T47D (cell line): Measurements from ENCODE around the gene GADL1.

Experiments used
- DNase-seq, 2 experiments: peaks; one replicate each; pipeline versions ENCODE4 v3.0.0 to v3.0.0-alpha.2; 2011 to 2012; ENCODE audit warnings: low read depth in 1 of 2, low spot score in 1 of 2
- JUND ChIP-seq: IDR thresholded peaks from 2 replicates; pipeline ENCODE4 v1.6.1; 2012; ENCODE audit warnings: low read depth
- in situ Hi-C: cut with HindIII; loops from 2 replicates; pipeline ENCODE4 v1.10.0; 2016; ENCODE audit warnings: low sequenced_read_pairs, low pct_unique_long_range_greater_than_20kb

GADL1 gene

DNA sequence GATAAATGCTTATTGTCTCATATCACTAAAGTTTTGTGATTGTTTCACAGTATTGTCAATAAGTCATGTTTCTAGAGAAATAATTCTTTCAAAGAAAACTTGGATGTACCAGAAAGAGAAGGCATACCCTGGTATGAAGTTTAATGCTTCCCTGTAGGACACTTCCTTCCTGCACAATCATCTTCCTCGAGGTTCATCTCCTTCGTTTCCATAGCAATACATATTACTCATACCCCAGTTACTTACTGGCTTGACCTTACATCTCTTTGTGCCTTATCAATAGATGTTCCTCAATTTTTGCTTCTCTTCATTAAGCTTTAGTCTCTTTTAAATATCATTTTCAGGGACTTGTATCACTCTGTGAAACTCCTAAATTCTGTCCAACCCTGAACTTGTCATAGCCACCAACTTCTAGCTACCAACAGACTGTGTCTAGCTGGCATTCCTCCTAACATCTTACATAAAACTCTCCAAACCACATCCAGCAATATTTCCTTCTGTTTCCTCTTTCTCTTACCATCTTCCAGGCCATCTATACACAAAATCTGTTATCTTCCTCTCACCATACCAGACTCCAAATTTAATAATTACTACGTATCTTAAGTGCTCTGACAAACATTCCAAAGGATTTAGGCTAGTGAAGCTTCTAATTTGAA is 134.3 kb downstream of the GADL1 start:
- DNase-seq = no peak
- in situ Hi-C loops = no loop called here
- no peak for TF ChIP-seq JUND

- in situ Hi-C loops = no loop called here
- TF ChIP-seq JUND = no peak
- no peak for DNase-seq
Measured at GRCh38 chr3:30756218-30756617, 138.2 kb downstream of the GADL1 start.

DNA sequence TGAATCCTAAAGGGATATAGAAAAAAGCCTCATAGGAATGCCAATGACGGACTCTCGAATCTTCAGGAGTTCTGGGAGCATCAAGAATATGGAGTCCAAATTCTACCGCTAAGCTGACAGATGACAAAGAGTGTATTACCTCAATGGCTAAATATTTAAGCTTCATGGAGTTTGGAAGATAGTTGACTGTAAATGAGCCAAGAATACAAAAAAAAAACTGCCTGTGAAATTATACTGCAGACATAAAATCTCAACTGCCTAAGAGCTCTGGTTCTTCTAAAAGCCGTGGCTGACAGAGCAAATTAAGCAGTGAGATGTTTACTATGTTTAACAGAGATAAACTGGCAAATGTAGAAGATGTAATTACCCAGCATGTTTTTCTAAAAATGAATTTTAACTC is 140.0 kb downstream of the GADL1 start:
- DNase-seq = no peak
- TF ChIP-seq JUND = no peak
- in situ Hi-C loops = no loop called here

- DNase-seq = no peak
- TF ChIP-seq JUND = no peak
- in situ Hi-C loops = no loop called here
Measured at GRCh38 chr3:30753766-30754165, 140.7 kb downstream of the GADL1 start.

GRCh38 chr3:30752970-30753369 is 141.5 kb downstream of the GADL1 start:
- TF ChIP-seq JUND = no peak
- DNase-seq = no peak
- in situ Hi-C loops = no loop called here

DNA sequence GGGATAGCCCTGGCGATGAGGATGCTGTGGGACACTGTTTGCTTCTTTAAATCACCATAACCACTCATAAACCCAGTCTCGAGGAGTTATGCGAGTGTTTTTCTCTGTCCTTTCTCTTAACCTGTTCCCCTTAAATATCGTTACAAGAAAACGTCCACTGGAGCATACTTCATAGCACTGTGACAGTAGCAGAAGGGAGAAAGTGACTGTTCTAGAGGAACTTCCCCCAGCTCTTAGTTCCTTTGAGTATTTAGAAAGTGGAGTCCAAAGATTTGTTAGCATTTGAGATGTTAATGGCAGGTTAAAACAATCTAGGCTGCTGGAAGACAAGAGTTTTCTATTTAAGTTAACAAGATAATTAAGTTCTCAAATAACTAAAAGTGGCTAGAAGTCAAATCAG is 142.0 kb downstream of the GADL1 start:
- TF ChIP-seq JUND = no peak

GRCh38 chr3:30751610-30752299 is 142.7 kb downstream of the GADL1 start:
- DNase-seq = no peak
- in situ Hi-C loops = no loop called here
- no peak for TF ChIP-seq JUND

More for the DNA sequence above, 142.0 kb downstream of the GADL1 start:
- no peak for DNase-seq
- in situ Hi-C loops = no loop called here

DNA sequence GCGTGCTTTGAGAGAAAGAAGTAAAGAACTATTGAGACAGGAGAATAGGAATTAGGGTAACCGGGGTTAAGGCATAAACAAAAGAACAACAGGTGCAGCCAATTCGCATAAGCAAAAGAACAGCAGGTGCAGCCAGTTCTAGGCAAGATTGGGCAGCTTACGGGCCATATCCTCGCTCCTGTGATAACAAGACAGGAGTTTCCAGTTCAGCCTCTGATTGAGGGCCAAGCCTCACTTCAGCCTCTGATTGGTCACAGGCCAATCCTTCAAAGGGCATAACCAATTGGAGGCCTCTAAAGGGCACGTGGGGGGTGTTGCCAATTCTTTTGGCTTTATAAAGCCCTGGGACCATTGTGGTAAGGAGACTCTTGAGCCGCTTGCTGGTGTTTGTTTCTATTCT is 143.5 kb downstream of the GADL1 start:
- in situ Hi-C loops = no loop called here
- no peak for DNase-seq
- TF ChIP-seq JUND = no peak

DNA sequence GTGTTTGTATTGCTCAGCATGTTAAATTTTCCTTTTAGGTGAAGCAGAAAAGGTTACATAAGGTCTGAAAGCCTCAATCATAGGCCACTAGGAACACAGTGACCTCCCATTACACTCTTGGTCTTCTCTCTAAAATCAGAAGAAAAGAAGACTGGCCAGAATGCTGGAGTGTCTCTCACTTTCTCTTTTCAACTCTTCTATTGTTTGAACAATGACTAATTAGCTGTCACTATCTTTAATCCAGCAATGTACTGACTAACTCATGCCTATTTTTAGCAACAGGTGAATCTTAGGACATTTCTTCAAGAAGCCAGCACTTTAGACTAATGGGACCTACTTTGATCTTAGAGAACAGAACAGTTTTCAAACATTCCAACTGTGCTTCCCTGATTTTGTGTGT is 145.2 kb downstream of the GADL1 start:
- in situ Hi-C loops = no loop called here
- no peak for DNase-seq
- TF ChIP-seq JUND = no peak

DNA sequence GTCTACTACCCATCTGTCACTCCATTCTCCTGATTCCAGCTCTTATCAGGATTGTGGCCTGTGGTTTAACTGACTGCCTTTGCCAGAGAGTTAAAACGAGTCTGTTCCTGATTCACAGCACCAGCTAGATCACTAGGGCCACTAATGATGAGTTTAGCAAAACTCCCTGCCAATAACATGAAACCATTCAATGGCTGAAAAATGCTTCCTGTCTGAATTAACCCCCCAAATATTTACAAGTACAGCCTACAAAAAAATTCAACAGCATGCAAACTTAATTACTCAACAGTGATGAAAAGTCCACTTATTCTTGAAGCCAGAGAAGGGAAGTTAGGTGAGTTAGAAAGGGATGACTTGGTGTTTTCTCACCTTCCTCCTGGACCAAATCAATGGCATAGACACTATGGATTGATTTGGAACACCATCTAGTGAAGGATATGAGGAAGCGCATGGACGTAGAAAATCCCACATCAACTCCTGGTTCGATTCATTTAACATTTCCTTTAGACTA is 146.6 kb downstream of the GADL1 start:
- no peak for TF ChIP-seq JUND
- peak in 1 of 2 experiments; percentile 44 for DNase-seq
- in situ Hi-C loops = no loop called here

- no peak for DNase-seq
- in situ Hi-C loops = no loop called here
- TF ChIP-seq JUND = no peak
Measured at GRCh38 chr3:30743641-30744317, 150.7 kb downstream of the GADL1 start.

DNA sequence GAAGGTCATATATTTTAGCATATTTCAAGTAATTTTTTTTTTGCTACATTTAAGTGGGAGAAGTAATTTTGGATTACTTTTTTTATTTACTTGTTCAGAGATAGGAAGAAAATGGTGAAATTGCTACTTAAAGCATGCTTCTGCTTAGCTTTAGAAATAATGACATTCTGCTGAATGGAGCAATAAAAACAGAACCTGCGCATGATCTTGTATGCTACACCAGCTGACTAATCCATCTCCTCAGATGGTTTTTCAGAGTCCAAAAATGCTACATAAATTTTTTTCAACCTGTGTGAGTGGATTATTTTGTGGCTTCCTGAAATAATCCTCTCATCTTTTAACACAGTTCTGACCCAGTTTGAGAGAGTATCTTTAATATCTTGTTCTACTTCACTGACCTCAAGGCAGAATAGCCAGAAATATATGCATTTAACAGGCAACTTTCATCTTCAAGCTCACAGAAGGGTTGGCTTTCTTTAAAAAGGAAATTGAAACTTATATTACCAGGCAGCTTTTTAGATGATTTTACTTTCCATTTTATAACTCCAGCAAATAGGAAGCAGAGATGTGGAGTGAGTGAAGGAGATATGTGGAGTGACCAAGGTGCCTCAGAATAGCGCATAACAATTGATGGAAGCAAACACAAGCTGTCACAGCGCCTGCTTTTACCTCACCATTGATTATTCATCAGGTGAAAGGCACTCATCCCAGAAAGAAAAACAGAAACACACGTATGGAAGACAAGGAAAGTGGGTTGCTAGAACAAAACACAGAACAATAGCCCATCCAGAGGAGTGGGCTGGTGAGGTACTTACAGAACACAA is 151.5 kb downstream of the GADL1 start:
- DNase-seq = no peak
- no peak for TF ChIP-seq JUND
- in situ Hi-C loops = no loop called here

DNA sequence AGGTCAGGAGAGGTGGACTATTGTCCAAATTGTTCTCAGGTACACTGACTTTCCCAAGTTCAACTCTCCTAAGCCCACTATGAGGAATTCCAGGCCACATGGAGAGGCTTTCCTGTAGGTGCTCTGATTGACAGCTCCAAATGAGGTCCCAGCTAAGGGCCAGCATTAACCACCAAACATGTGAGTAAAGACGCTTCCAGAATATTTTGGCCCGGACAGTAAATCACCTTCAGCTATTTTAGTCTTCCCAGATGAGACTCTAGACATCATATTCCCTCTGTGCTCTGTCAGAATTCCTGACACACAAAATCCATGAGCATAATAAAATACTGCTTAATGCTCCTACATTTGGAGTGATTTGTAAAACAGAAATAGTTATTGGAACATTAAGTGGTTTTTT is 152.6 kb downstream of the GADL1 start:
- DNase-seq = no peak
- in situ Hi-C loops = no loop called here
- no peak for TF ChIP-seq JUND
